Liver (tissue), 9 donors: ENCODE results near the gene ATP7B. TPM values are rescaled to one million over a fixed set of nuclear protein-coding genes. Genes with fewer than 3 reads are reported as not detected.

Experiments
- DNase-seq: peaks from one replicate; pipeline ENCODE4 v3.0.0-alpha.2; 2017; ENCODE audit warnings: low spot score
- H3K27ac ChIP-seq, 2 donors: one replicate each; pipeline ENCODE4 v1.7.0; 2013; ENCODE audit warnings: inconsistent platforms in 2 of 2, low read length in 2 of 2, control low read depth in 1 of 2, low read depth in 1 of 2, mild to moderate bottlenecking in 1 of 2
- H3K27me3 ChIP-seq, 4 donors: one replicate each; pipeline versions ENCODE4 v1.6.1 to v1.7.0; 2013; ENCODE audit warnings: low read length in 3 of 4, inconsistent platforms in 1 of 4, mild to moderate bottlenecking in 1 of 4, moderate library complexity in 1 of 4; ENCODE audit not compliant: control insufficient read depth in 4 of 4, insufficient read depth in 4 of 4
- H3K36me3 ChIP-seq, 4 donors: one replicate each; pipeline versions ENCODE4 v1.6.1 to v1.7.0; 2013; ENCODE audit warnings: low read length in 3 of 4, mild to moderate bottlenecking in 3 of 4, low read depth in 1 of 4, moderate library complexity in 1 of 4; ENCODE audit not compliant: control insufficient read depth in 4 of 4, insufficient read depth in 3 of 4
- H3K4me1 ChIP-seq, 4 donors: one replicate each; pipeline versions ENCODE4 v1.6.1 to v1.7.0; 2013; ENCODE audit warnings: low read length in 3 of 4, mild to moderate bottlenecking in 3 of 4, moderate library complexity in 1 of 4; ENCODE audit not compliant: control insufficient read depth in 4 of 4, insufficient read depth in 4 of 4
- H3K4me3 ChIP-seq, 3 donors: one replicate each; pipeline versions ENCODE4 v1.6.1 to v1.7.0; 2013; ENCODE audit warnings: low read length in 3 of 3, control low read depth in 1 of 3, low read depth in 1 of 3, mild to moderate bottlenecking in 1 of 3
- H3K9ac ChIP-seq, 2 donors: one replicate each; pipeline ENCODE4 v1.7.0; 2013; ENCODE audit warnings: low read length in 2 of 2, mild to moderate bottlenecking in 2 of 2, moderate library complexity in 2 of 2, control low read depth in 1 of 2, low read depth in 1 of 2
- H3K9me3 ChIP-seq, 4 donors: one replicate each; pipeline versions ENCODE4 v1.6.1 to v1.7.0; 2013; ENCODE audit warnings: low read length in 3 of 4; ENCODE audit not compliant: control insufficient read depth in 4 of 4
- CTCF ChIP-seq: fragments of 150-350 bp; IDR thresholded peaks from 2 replicates; pipeline ENCODE4 v1.5.1; 2017; ENCODE audit warnings: improper control_type of control experiment, low read depth, low read length; ENCODE audit not compliant: missing input control
- EGR1 ChIP-seq, 2 donors: IDR thresholded peaks; 2 replicates each; pipeline ENCODE4 v1.6.1; 2016 to 2018; ENCODE audit warnings: antibody characterized with exemption in 2 of 2, low read depth in 2 of 2
- FOXA1 ChIP-seq: IDR thresholded peaks from 2 replicates; pipeline ENCODE4 v1.6.1; 2016; ENCODE audit warnings: antibody characterized with exemption
- FOXA2 ChIP-seq: IDR thresholded peaks from 2 replicates; pipeline ENCODE4 v1.6.1; 2016; ENCODE audit warnings: antibody characterized with exemption
- GABPA ChIP-seq, 2 donors: IDR thresholded peaks in 1 of 2; conservative IDR thresholded peaks in 1 of 2; 2 replicates each; pipeline ENCODE4 v1.6.1; 2016; ENCODE audit warnings: antibody characterized with exemption in 2 of 2, mild to moderate bottlenecking in 1 of 2, moderate library complexity in 1 of 2
- HNF4A ChIP-seq, 2 donors: conservative IDR thresholded peaks; 2 replicates each; pipeline ENCODE4 v1.6.1; 2016; ENCODE audit warnings: antibody characterized with exemption in 2 of 2, mild to moderate bottlenecking in 2 of 2
- HNF4G ChIP-seq: IDR thresholded peaks from 2 replicates; pipeline ENCODE4 v1.6.1; 2016; ENCODE audit warnings: antibody characterized with exemption
- JUND ChIP-seq, 2 donors: IDR thresholded peaks; 2 replicates each; pipeline ENCODE4 v1.6.1; 2016; ENCODE audit warnings: antibody characterized with exemption in 2 of 2
- MAX ChIP-seq: IDR thresholded peaks from 2 replicates; pipeline ENCODE4 v1.6.1; 2016; ENCODE audit warnings: antibody characterized with exemption
- NR2F2 ChIP-seq: IDR thresholded peaks from 2 replicates; pipeline ENCODE4 v1.6.1; 2016; ENCODE audit warnings: antibody characterized with exemption
- RAD21 ChIP-seq, 2 donors: IDR thresholded peaks; 2 replicates each; pipeline ENCODE4 v1.6.1; 2016; ENCODE audit warnings: antibody characterized with exemption in 2 of 2, mild to moderate bottlenecking in 2 of 2
- RXRA ChIP-seq, 2 donors: IDR thresholded peaks; 2 replicates each; pipeline ENCODE4 v1.6.1; 2017 to 2018; ENCODE audit warnings: antibody characterized with exemption in 2 of 2, mild to moderate bottlenecking in 1 of 2
- SP1 ChIP-seq: IDR thresholded peaks from 2 replicates; pipeline ENCODE4 v1.6.1; 2018; ENCODE audit warnings: antibody characterized with exemption, mild to moderate bottlenecking
- TAF1 ChIP-seq: conservative IDR thresholded peaks from 2 replicates; pipeline ENCODE4 v1.6.1; 2016; ENCODE audit warnings: antibody characterized with exemption, mild to moderate bottlenecking
- YY1 ChIP-seq: IDR thresholded peaks from 2 replicates; pipeline ENCODE4 v1.6.1; 2016; ENCODE audit warnings: antibody characterized with exemption, mild to moderate bottlenecking
- ZBTB33 ChIP-seq: IDR thresholded peaks from 2 replicates; pipeline ENCODE4 v1.6.1; 2016; ENCODE audit warnings: antibody characterized with exemption
- WGBS: extraction: QIAGEN DNeasy Blood & Tissue Kit; methylation state at CpG from one replicate; pipeline ENCODE4 v1.1.7; 2013; 5-methylcytosine and 5-hydroxymethylcytosine counted together
- polyA plus RNA-seq, 2 donors: library from polyadenylated mRNA; stranded (reverse) in 1 of 2; unstranded in 1 of 2; fragments of 200-250 nt in 1 of 2; fragments of >200 nt in 1 of 2; fragmentation: Nextera tagmentation in 1 of 2; extraction: Ambion mirVana in 1 of 2; gene quantifications; one replicate each; pipeline versions ENCODE4 v1.2.1 to v1.2.3, GENCODE V29; 2013 to 2015
- total RNA-seq, 2 donors: library from RNA; depleted of rRNA; stranded (reverse); fragments of >200 nt; gene quantifications; one replicate each; pipeline ENCODE4 v1.2.3, GENCODE V29; 2014
- TF ChIP-seq, protein P1 (sequence below): IDR thresholded peaks from 2 replicates; pipeline ENCODE4 v1.6.1; 2016; ENCODE audit warnings: antibody characterized with exemption
- TF ChIP-seq, protein P2 (sequence below): IDR thresholded peaks from 2 replicates; pipeline ENCODE4 v1.6.1; 2016; ENCODE audit warnings: antibody characterized with exemption, mild to moderate bottlenecking
- donor health status: healthy.
- donor health status: healthy.
- donor health status: healthy.
- donor health status: healthy.
- donor health status: healthy.

The ATP7B gene
- total and polyA plus RNA-seq, 4 donors = 8.0 to 37.7 (median 22.1) TPM

DNA sequence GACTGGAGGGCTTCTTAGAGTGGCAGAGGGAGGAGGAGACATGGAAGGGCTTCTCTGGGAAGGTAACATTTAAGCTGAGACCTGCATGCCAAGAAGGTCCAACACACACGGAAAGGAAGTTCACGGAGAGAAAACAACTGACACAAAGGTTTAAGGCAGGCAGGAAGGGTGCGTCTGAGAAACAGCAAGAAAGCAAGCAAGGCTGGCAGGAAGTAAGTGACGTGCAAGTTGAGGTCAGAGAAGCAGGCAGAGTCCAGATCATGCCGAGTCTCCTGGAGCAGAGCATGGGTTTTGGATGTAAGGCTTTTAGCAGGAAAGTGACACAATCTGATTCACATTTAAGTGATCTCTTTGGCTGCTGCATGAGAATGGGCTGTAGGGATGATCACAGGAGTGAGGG lies 60.5 kb downstream of the ATP7B start:
- Histone ChIP-seq H3K36me3 (peaks cover 6 to 32% (median 19%) of the 10 kb centered on the region in 4 donors), H3K4me1 (no peaks in the 10 kb centered on the region), H3K4me3 (no peak overlapping the region), H3K9ac (no peak overlapping the region), H3K9me3 (no peaks in the 10 kb centered on the region), H3K27ac (no peak overlapping the region), H3K27me3 (no peaks in the 10 kb centered on the region)
- TF ChIP-seq ZBTB33 = no peak
- TF ChIP-seq NR2F2 = no peak
- TF ChIP-seq MAX = no peak
- TF ChIP-seq EGR1 (IDR thresholded peaks at IDR 0.05; ENCODE audit: low read depth in 2 of 2) = no peak
- no peak for TF ChIP-seq GABPA (IDR thresholded peaks at IDR 0.05 in 1 of 2, conservative IDR thresholded peaks at IDR 0.05 in 1 of 2)
- TF ChIP-seq JUND (IDR thresholded peaks at IDR 0.05) = no peak
- no peak for TF ChIP-seq FOXA2
- TF ChIP-seq TAF1 = no peak
- TF ChIP-seq HNF4G = no peak
- TF ChIP-seq SP1 = no peak
- TF ChIP-seq FOXA1 = no peak
- TF ChIP-seq HNF4A (conservative IDR thresholded peaks at IDR 0.05) = no peak
- TF ChIP-seq YY1 = no peak
- TF ChIP-seq RAD21 (IDR thresholded peaks at IDR 0.05) = no peak
- TF ChIP-seq CTCF = no peak
- TF ChIP-seq RXRA (IDR thresholded peaks at IDR 0.05) = no peak
- TF ChIP-seq, protein P1, sequence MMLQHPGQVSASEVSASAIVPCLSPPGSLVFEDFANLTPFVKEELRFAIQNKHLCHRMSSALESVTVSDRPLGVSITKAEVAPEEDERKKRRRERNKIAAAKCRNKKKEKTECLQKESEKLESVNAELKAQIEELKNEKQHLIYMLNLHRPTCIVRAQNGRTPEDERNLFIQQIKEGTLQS = no peak
- TF ChIP-seq, protein P2, sequence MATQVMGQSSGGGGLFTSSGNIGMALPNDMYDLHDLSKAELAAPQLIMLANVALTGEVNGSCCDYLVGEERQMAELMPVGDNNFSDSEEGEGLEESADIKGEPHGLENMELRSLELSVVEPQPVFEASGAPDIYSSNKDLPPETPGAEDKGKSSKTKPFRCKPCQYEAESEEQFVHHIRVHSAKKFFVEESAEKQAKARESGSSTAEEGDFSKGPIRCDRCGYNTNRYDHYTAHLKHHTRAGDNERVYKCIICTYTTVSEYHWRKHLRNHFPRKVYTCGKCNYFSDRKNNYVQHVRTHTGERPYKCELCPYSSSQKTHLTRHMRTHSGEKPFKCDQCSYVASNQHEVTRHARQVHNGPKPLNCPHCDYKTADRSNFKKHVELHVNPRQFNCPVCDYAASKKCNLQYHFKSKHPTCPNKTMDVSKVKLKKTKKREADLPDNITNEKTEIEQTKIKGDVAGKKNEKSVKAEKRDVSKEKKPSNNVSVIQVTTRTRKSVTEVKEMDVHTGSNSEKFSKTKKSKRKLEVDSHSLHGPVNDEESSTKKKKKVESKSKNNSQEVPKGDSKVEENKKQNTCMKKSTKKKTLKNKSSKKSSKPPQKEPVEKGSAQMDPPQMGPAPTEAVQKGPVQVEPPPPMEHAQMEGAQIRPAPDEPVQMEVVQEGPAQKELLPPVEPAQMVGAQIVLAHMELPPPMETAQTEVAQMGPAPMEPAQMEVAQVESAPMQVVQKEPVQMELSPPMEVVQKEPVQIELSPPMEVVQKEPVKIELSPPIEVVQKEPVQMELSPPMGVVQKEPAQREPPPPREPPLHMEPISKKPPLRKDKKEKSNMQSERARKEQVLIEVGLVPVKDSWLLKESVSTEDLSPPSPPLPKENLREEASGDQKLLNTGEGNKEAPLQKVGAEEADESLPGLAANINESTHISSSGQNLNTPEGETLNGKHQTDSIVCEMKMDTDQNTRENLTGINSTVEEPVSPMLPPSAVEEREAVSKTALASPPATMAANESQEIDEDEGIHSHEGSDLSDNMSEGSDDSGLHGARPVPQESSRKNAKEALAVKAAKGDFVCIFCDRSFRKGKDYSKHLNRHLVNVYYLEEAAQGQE = no peak
- 85% methylated on average over 5 of the region's 5 CpGs for WGBS
- no peak for DNase-seq
